GM19043 (cell line): ENCODE measurements around the gene ARHGEF28.

Source experiments
- ATAC-seq: cut with Tn5 transposase; IDR thresholded peaks from one replicate; pipeline ENCODE4 v1.9.1; 2021; ENCODE audit warnings: low read depth; ENCODE audit not compliant: unreplicated experiment

Gene ARHGEF28

DNA sequence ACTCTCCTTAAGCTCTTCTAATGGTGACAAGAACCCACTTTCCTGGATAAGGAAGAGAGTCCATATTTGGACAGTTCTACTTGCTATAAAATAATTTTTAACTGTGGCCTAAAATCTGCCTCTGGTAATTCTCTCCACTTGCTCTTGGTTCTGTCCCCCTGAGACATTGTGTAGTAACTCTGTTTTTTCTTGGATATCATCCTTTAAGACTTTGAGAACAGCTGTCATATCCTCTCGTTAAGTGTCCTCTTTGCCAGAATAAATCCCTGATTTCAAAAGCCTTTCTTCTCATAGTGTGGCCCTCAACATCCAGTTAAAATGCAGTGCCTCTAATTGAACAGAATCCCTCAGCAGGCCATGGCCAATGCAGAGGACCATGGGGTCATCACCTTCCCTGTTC is 101.5 kb downstream of the ARHGEF28 start:
- no peak for ATAC-seq

DNA sequence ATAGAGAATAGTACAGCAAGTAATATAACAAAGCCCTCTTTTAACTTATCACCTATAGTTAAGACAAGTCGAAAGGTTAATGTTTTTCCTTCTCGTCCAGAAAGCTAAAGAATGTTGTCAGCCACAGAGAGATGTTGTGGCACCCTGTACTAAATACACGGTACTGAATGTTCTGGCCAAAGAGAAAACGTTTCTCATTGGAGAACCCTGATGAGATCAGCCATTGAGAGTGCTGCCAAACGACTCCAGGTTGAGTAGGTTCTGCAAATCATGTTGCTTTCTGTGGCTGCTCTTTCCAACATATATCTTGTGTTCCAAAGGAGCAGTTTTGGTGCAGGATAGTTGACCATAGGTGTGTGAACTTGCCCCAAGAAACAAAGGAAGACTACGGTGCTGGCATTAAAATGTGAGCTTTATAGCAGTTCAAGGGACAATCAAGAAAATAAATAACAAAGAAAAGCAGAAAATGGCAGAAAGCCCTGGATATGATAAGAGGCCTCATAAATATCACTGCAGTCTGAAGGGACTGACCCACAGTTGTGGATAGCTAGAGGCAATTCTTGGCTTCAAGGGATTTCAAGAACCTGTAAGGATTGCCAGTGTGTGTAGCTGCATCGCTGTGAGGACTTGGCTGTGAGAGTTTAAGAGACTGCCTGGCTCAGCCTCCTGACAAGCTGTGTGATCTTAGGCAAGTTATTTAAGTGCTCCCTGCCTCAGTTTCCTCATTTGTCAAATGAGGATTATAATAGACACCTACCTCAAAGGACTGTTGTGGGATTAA is 102.7 kb downstream of the ARHGEF28 start:
- ATAC-seq: no peak

DNA sequence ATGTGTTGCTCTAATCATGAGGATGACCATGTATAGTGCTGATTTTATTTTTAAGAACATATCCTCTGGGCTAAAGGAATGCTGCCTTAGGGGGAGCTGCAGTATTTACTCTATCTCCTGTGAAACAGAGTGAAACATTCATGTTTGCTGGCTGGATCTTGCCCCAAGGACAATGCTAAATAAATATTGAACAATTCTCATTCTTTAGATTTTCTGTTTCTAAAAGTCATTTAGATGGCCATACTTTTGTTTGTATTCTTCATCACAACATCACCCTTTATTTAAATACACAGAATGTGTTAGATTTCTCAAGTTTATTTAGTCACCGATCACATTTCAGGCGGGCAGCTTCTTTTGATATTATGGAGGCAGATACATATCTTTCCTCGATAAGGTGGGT is 103.3 kb downstream of the ARHGEF28 start:
- no peak for ATAC-seq

DNA sequence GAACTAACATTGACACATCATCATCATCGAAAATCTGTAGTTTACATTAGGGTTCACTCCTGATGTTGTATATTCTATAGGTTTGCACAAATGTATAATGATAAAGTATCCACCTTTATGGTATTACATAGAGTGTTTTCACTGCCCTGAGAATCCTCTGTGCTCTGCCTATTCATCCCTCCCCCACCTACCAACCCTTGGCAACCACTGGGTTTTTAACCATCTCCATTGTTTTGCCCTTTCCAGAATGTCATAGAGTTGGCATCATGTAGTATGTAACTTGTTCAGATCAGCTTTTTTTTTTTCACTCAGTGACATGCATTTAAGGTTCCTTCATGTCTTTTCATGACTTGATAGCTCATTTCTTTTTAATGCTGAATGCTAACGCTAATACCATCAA is 106.0 kb downstream of the ARHGEF28 start:
- ATAC-seq: no peak

DNA sequence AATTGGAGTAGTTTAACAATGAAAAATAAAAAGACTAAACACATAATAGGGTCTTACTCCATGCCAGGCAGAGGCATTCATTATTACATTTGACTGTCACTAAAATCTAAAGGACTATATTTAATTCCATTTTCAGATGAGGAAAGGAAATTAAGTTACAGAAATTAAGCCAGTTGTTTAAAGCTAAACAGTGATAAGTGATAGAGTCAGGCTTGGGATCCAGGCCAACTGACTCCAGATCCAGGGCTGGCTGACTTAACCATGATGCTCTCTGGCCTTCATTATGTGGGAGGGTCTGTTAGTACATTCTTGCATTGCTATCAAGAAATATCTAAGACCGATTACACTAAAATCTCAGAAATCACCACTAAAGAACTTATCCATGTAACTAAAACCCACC is 107.2 kb downstream of the ARHGEF28 start:
- ATAC-seq: no peak

DNA sequence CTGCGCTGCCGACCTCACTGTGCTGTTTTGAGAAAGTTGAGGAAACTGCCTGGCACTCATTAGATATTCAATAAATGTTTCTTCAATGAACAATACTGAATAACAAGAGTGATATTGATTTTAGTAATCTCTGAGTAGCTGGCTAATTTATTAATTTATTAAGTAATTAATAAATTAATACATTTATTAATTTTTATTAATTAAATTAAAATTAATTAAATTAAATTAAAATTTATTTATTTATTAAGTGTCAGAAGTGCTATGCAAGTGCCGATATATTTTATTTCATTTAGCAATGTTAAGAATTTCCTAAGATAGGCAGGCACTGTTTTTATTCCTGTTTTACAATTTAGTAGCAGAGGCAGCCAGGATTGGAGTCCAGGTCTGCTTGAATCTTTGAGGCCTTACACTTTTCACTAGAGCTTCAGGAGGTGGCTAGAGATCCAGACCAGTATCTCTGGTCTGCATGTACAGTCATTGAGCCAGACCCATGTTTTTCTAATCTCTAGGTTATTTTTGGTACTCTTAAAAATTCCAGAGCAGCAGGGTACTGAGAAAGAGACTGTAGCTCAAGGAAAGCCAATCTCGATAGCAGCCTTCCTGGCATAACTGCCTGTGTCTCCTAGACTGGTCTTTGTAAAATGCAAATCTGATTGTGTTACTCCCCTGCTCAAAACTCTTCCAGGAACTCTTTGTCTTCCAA is 109.2 kb downstream of the ARHGEF28 start:
- ATAC-seq: no peak

DNA sequence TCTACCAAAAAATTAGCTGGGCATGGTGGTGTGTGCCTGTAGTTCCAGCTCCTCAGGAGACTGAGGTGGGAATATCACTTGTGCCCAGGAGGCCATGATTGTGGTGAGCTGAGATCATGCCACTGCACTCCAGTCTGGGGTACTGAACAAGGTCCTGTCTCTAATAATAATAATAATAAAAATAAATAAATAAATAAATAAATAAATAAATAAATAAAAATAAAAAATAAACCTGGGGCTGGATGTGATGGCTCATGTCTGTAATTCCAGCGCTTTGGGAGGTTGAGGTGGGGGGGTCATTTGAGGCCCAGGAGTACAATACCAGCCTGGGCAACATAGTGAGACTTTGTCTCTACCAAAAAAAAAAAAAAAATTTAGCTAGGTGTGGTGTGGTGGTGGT is 113.7 kb downstream of the ARHGEF28 start:
- ATAC-seq: no peak

DNA sequence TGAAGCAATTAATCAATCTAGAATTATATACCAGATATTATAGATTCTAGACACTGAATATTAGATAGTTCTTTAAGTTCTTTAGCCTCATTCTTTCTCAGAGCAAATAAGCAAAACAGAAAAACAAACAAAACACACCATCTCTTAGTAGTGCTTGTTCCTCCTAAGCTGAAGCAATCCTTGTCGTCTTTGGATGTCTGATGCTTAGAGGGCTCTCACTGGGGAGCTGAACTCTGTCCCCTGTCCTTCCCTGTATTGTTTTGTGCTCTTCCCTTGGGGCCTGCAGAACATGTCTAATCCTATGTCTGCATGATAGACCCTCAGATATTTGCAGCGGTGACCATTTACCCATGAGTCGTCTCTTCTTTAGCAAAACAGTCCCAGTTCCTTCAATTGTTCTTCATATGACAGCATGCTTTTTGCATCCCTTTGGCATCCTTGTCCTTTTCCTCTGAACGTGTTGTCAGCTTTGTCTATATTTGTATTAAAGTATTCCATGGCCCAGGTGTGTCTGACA is 114.3 kb downstream of the ARHGEF28 start:
- ATAC-seq: no peak

DNA sequence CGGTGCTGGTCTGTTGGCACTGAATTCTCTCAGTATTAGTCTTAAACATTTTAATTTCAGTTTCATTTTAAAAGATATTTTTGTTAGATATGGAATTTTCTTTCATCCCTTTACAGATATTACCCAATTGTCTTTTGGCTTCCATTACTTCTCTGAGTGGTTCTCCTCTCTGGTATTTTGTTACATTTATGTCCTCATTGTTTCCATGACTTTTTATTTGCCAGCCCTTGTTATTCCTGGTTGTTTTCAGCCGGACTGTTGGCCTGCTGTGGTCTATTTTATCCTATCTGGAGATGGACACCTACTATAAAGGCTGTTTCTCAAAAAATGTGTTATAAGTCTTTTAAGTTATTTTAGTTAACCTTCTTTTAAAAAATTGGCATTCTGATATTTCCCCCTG is 117.2 kb downstream of the ARHGEF28 start:
- no peak for ATAC-seq

DNA sequence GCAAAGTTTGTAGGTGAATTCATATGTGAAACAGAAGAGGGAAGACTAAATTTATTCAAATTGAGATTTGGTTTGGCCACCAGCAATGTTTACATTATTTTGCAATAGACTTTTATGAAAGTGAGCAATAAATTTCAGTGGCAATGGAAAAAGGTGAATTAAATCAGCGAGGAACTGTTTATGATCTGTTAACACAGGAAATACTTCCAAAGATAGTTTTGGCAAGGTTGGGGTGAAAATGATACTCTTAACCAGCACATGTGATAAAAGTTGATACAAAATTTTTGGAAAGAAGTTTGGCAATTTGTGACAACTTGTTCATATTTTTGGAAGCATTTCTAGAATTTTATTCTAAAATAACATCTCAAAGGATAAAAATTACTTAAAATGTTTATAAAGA is 119.8 kb downstream of the ARHGEF28 start:
- no peak for ATAC-seq

DNA sequence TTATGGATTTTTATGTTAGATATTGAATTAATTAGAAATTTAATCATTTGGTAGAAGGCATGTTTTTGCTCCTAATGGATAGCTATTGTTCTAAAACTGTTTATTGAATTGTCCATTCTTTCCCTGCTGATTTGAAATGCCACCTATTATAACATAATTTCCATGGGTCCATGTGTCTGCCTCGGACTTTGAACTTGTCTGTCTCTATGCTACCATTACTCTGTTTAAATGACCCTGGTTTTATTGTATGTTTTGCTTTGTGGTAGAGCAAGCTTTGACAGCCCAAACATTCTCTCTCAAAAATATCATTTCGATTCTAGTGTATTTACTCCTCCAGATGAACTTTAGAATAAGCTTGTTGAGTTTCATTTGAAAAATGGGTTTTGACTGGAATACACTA is 120.6 kb downstream of the ARHGEF28 start:
- no peak for ATAC-seq

DNA sequence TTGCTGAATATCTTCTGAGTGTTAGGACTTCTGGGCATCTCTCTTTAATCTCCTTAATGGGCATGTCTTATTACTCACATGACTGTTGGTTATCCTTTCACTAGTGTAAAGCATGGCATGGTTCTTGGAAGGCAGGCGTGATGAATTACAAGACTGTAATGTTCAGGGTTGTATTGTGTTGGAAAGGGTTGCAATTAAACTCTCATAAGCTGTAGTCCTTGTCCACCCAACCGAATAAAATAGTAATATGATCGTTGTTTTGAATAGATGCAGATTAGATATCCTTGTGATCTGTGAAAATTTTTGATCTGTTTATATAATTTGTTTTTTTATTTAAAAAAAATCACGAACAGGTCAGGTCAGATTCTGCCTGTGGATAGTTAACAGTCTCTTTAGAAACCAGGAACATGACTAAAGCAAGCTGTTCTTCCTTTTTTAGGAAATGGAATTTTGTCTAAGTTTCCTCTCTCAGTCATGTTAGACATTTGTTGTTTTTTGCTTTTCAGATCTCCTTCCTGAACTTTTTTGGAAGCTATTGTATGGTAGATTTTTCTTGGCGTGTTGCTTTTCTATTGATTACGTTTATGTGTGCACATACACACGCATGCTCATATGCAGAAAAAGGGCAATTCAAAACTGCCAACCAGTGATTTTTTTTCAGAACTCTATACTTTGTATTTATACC is 121.8 kb downstream of the ARHGEF28 start:
- no peak for ATAC-seq

DNA sequence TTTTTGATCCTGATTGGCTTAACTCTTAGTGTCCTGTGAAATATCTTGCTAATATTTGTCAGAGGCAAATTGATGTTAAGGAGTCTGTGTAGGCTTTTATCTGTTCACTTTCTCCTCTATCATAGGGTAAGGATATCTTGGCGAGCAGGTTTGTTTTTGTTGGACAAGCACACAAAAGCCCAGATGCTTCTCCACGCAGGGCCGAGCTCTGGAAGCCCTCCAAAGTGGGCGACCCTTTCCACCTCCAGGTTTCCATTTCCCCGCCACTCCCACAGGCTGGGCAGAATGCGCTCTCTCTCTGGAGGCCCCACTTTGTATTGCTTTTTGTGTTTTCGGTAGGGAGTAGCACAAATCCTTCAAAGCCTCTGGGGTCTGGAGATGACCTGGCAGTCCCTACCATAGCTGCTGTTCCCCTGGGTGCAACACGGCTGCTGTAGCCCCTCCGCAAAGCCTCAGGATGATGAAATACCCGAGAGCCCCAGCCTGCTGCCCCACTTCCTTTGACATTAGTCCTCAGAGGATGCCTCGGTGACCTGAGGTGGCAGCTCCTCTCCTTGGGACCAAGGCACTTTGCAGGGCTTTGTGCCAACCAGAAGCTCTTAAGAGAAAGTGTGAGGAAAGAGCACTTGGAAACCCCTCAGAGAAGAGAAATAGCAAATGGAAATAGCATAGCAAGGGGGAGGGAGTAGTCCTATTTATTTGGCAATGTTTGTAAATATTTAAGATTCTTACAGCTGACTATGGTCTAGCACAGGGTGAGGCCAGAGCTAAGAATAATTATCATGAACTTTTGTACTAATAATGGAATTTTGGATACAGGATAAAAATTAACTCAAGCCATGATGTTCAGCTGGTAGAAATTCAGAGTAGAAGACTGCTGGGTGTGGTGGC is 122.8 kb downstream of the ARHGEF28 start:
- ATAC-seq: no peak

DNA sequence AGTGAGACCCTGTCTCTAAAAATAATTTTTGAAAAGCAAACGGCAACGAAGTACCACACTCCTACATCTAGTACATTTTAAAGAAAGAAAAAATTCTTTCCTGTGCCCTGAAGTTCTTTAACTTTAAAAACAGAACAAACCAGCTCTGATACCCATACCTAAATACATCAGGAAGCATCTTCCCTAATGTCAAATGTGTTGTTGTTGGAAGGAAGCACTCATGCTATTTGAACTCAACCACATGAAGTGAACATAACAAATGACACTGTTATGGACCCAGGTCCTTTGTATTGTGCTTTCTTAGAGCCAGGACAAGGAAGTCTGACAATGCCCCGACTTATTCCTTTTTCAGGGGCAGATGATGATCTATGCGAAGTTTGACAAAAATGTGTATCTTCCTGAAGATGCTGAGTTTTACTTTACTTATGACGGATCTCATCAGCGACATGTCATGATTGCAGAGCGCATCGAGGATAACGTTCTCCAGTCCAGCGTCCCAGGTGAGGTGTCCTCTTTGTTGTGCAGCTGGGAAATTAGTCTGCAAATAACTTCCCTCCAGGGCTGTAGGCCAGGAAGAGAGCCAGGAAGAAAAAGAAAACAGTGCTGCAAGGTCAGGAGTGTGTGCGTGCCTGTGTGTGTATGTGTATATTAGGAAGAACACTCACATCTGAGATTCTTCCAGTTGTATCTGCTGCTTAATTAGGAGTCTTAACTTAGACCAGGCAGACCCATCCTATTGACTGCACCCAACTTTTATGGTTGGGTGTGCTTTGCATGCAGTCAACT is 123.7 kb downstream of the ARHGEF28 start:
- no peak for ATAC-seq

DNA sequence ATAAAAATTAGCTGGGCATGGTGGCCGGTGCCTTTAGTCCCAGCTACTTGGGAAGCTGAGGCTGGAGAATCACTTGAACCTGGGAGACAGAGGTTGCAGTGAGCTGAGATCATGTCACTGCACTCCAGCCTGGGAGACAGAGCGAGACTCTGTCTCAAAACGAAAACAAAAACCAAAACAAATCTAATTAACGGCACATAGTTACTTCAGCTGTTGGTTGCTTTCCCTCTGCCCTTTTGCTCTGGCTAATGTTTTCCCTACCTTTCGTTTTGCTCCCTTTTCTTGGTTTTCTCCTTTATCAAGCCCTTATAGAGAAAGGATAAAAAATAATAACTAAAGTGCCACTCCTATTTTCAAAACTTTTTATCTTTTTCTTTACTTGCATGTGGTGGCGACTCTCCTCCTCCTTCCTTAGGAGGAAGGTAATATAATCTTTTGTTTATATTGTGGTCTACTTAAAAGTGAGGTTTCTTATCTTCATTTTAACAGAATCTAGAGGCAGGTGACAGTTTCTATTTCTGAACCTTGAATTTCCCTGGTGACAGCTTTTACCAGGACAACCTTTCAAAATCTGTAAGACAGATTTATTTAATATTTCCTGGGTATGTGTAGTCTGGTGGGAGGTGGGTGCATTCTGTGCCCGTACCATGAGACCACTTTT is 125.4 kb downstream of the ARHGEF28 start:
- ATAC-seq: no peak

DNA sequence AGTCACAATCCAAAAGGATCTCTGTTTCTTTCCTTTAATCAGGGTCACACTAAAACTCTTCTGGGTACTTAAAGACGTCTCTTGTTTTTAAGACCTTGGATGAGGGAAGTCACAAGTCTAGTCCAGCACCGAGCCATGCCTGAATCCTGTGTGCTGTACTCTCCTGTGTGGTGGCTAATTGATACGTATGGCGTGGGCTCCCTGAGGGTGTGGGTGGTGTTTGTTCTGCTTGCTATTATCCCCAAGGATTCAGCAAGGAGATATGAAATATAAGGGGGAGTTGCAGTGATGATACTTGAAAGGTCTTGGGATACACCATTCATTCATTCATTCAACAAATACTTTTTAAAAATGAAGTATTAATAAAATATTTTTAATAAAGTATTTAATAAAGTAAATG is 128.3 kb downstream of the ARHGEF28 start:
- no peak for ATAC-seq

DNA sequence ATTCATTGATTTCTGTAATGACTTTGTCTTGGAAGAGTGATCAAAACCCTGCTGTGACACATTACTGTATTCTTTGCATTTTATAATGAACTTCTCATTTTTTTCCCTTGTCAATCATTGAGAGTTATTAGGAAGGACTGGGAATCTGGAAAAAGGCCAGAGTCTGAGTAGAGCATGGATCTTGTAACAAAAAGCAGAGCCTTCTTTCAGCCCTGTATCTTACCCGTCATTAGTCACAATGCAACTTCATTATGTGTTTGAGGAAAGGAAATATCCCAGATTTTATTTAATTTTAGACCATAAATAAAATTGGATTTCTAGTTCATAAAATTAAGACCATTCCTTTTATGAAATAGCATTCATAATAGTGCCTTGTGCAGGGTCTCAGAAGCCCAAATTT is 131.4 kb downstream of the ARHGEF28 start:
- no peak for ATAC-seq

DNA sequence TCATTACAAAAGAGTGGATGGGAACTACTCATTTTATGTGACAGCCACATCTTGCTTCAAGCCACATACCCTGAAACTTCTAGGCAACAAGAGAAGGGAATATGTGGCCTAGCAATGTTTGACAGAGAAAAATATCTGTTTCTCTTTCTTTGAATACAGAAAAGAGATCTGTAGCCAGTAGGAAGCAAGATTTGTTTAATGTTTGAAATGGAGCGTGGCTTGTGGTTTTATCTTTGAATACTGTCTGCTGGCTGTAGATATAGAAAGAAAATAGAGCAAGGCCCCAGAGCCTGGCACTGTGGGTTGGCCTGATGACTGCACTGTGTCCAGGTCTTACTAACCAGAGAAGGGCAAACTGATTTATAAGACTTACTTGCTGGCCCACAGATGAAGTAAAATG is 133.8 kb downstream of the ARHGEF28 start:
- ATAC-seq: no peak
